Posterior cingulate gyrus (tissue), 11 donors: ENCODE measurements around the gene HCN2.

ENCODE experiments used
- DNase-seq, 10 donors: peaks; one replicate each; pipeline versions ENCODE4 v3.0.0 to v3.0.0-alpha.2; 2020 to 2021; ENCODE audit warnings: mixed read lengths in 3 of 10
- intact Hi-C: fragments of 100-400 bp; cut with DNase I; formaldehyde crosslinking; loops from one replicate; pipeline ENCODE4 v1.15.1; 2023

HCN2 gene

DNA sequence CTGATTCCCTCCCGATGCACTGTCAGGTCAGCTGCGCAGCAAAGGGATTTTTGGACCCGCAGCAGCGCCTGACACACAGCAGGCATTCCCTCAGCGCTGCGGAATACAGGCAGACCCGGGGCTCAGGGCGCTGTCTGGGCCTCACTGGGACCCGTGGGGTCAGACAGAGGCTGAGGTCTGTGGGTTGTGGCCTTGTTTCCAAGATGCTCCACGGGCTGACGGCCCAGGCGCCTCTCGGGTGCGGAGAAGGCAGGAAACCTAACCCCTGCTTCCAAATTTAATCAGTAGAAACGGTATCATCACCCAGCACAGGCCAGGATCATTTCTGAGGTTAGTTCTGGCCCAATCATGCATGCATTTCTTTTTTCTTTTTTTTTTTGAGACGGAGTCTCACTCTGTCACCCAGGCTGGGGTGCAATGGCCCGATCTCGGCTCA, 74.0 kb downstream of the HCN2 start:
- no peak for DNase-seq
- intact Hi-C loops = loop anchor here (10.0 kb wide), 2 partner anchors 131 to 261 kb away; partner anchors contain the start of genes ARID3A and PTBP1

DNA sequence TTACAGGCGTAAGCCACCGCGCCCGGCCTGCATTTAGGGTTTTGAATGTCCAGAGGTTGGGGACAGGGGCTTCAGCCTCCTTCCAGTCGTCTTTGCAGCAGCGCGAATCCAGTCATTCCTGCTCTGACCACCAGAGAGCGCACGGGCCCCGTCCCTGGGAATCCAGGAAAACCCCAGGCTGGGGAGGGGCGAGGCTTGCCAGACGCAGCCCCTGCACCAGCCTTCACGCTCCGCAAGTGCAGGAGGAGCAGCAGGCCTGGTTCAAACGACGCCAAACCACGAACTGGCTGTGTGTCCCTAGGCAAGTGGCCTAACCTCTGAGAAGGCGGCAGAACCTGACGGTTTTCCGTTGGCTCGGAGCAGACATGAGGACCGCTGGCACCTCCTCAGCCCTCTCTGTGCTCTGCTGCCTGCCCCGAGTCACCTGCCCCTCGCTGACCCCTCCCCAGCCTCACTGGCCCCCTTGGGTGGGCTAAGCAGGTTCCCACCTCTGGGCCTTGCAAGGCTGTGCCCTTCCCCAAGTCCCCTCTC, 75.3 kb downstream of the HCN2 start:
- peak; percentile 63 to 97 (median 84) for DNase-seq
- intact Hi-C loops = loop anchor here (1.0 to 10.0 kb wide), 3 partner anchors 69 to 260 kb away; partner anchors contain the start of genes ARID3A and PTBP1
